DMS53 (cell line): ENCODE results near the gene KLHL25.

ENCODE experiments used
- DNase-seq: peaks from one replicate; lab custom pipeline; 2025; lab: John Stamatoyannopoulos, UW

The KLHL25 gene

DNA sequence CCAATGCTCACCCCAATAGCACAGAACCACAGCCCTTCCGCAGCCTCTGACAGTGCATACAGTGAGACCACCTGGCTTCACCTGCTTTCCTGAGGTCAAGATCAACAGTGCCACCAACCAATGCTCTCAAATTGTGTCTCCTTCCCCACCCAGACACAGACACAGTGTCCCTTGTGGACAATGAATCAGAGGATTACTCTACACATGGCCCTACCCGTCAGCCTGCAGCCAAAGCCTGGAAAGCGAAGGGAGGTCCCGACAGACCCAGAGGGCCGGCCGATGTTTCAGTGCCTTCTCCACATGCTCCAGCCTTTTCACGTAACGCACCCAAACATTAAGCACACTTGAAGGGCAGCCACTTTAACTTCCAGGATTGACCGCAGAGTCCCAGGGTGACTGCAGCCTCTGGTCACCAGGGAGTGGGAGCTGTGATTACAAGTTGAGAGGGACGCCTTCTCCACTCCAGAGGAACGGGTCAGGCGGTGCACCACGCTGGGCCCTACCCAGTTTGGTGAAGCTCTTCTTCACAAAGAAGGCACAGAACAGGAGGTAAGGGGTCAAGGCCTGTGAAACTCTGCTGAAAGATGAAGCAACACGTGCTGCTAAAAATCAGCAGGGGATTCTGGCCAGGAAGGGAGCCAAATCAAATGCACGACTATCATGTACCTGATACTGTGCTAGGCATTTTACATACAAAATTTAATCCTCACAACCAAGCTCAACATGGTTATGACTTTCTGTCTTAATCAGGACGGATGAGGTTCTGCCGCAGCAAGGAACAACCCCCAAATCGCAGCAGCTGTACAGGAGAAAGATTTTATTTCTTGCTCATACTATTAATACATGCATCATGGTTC, 17.2 kb downstream of the KLHL25 start:
- no peak for DNase-seq

DNA sequence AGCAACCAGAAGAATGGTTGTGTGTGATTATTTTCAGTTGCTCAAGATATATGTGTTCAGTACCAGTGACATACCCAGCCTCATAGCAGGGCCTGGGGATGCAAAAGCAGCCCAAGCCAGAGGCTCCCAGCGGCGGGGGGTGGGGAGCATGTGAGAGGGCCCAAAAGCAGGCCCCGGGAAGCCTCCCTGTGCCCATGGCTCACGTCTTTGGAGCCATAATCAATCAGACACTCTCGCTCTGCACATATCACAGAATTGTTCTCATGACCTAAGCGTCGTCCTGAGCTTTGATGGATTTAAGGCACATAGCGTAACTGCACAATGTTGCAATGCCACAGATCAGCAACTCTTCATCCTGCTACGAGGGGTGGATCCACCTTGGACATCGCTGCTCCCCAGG, 20.8 kb downstream of the KLHL25 start:
- no peak for DNase-seq

- DNase-seq, result no peak
These were observed 21.5 kb downstream of the KLHL25 start for GRCh38 chr15:85773249-85773648.

DNA sequence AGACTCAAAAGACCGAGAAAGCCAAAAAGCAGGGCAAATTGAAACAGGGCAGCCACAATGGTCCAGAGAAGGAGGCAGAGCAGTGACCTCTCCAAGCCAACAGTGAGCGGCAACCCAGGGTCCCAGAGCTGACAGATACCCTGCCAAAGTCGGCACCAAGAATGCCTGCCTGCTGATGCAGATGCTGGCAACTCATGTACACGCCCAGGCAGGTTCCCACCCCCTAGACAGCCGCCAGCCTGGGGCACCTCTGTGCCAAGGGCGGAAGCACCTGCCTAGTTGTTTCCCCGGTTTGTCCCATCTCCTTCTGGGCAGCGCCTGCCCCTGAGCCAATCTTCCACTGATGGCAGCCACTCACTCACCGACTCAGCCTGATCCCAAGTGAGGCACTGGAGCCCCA, 22.1 kb downstream of the KLHL25 start:
- no peak for DNase-seq

GRCh38 chr15:85771781-85772445, 22.8 kb downstream of the KLHL25 start:
- DNase-seq, result no peak

DNA sequence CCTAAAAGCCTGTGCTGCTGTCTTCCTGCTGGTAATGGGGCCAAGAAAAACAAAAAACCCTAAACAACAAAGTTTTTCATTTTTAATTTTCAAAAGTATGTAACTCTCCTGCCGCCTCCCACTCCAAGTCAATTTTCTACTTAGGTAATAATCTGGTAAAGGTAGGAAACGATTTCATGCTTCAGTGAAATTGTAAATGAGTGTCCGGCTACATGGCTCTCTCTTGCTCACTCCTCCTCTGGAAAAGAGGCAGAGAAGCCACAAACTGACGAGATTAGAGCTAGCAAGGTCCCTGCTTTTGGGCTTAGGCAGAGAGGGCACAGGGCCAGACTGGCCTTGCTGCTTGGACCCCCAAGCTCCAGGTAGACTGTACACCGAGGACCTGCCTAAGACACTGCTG, 23.5 kb downstream of the KLHL25 start:
- DNase-seq, result no peak

GRCh38 chr15:85770096-85771041, 24.4 kb downstream of the KLHL25 start:
- no peak for DNase-seq

DNA sequence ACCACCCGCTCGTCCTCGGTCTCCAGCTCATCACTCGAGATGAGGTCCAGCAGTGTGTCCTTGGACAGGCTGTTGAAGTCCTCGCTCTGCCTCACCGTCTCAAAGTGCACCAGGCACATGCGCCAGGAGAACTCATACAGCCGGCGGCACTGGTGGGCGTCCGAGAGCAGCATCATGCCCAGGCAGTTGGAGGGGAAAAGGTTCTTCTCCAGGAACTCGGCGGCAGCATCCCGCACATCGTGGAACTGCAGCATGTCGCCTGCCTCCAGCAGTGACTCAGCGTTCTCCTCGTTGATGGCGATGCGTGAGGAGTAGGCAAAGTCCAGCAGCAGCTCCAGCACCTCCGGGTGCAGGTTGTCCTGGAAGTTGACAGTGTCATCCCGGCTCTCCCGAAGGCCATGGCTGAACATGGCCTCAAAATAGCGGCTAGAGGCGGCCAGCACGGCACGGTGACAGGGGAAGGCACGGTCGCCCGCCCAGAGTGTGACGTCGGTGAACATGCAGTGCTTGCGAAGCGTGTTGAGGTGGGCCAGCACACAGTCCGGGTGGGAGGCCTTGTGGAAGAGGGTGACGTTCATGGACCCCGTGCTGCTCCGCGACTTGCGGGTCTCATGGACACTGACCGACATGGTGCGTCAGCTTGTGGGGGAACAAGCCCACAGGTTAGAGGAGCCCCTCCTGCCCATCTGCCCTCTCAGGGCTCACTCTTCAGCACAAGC, 25.4 kb downstream of the KLHL25 start:
- DNase-seq, result no peak

DNA sequence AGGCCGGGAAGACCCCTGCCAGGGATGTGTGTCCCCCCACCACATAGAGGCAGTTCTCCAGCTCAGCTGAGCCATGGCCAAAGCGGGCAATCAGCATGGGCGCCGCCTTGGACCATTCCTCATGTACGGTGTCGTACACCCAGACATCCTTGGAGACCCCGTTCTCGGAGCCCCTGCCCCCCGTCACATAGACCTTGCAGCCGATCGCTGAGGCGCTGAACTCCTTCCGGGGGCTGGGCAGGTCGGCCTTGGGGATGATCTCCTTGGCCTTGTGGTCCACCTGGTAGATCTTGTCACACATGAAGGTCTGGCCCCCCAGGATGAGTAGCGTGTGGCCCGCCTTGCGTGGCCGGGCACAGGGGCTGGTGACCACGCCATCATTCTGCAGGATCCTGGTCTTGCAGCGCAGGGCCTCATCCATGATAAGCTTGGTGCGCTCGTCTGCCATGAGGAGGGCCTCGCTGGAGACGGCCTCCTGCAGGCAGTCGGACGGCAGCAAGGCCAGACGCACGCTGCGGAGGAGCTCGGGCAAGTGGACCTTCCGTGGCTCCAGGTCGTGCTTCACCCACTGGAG, 26.0 kb downstream of the KLHL25 start:
- no peak for DNase-seq

DNA sequence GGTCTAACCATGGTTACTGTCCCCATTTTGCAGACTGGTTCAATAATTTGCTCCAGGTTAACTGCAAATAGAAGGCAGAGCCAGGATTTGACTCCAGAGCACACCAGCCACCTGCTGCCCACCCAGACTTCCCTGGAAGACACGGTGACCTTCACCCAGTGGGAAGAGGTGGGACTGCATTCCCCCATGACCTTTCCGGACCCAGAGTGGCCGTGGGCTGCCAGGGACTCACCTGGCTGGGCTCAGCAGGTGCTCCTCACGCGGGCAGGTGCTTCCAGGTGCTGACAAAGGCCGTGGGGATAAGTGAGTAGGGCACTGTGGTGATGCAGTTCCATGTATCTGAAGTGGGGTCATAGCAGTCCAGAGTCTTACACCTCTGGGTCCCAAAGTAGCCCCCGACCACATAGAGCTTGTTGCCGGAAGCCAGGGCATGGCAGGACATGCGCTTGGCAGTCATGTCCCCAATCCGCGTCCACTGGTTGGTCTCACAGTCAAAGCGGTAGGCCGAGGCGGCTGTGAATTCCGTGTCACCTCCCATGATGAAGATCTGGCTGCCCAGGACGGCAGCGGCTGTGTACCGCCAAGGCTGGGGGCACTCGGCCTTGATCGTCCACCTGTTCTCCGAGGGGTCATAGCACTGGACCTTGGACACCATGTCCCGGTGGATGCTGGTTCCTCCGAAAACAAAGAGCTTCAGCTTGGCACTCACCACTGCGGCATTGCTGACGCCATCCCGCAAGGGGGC, 26.8 kb downstream of the KLHL25 start:
- DNase-seq, result no peak

DNA sequence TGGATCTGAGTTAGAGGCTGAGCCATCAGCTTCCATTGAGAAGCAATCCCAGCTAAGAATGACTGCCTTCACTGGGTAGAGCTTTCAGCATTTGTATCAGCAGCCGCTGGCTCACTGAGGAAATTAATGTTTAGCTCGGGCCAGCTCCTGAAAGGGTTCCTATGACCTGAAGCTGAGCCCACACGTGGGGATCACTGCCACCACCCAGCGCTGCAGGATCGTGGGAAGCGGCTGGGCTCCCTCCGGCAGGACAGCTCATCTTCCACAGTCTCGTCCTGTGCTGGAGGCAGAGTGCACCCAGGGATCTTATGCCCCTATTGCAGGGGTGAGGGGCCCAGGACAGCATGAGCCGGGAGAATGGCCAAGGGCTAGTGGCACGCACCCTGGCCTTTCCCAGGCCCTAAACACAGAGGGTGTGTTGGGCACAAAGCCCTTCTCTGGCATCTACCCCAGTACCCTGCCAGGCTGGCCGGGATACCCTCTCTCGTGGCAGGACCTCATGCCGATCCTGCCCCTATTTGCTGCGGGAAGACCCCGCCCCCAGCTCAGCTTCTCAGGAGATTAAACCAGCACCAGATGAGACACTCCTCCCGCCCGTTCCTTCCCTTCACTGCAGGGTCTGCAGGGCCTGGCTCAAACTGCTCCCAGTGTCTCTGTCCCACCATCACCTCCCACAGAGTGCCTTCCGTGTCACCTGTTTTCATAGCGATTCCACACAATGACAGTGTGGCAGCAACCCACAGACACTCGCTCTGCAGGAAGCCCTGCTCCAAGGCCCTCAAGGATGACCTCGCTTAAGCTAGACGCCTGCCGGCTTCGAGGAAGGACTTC, 28.5 kb downstream of the KLHL25 start:
- no peak for DNase-seq

DNA sequence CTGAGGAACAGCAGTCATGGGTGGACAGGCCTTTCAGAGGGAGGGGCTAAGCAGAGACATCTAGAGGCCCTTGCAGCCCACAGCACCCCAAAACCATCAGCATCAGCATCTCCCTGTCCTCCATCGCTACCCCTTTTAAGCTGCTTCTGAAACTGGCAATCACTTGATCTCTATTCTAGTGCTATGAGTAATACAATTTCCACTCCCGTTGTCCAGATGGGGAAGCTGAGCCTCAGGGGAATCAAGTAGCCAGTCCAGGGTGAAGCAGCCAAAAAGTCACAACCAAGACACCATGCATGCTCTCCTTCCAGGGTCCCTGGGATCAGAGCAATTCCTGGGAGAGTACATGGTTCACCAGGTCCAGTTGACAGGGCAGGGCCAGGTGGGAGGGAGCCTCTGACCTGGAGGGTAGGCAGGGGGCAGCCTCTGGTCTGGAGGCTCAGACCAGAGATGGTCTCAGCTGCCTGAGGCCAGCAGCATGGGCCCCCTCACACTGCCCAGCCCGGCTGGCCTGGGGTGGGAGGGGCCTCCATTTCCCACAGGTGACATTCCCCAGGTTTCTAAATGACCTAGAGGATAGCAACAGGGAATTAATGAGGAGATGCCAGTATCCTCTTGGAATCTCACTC, 30.0 kb downstream of the KLHL25 start:
- no peak for DNase-seq

DNA sequence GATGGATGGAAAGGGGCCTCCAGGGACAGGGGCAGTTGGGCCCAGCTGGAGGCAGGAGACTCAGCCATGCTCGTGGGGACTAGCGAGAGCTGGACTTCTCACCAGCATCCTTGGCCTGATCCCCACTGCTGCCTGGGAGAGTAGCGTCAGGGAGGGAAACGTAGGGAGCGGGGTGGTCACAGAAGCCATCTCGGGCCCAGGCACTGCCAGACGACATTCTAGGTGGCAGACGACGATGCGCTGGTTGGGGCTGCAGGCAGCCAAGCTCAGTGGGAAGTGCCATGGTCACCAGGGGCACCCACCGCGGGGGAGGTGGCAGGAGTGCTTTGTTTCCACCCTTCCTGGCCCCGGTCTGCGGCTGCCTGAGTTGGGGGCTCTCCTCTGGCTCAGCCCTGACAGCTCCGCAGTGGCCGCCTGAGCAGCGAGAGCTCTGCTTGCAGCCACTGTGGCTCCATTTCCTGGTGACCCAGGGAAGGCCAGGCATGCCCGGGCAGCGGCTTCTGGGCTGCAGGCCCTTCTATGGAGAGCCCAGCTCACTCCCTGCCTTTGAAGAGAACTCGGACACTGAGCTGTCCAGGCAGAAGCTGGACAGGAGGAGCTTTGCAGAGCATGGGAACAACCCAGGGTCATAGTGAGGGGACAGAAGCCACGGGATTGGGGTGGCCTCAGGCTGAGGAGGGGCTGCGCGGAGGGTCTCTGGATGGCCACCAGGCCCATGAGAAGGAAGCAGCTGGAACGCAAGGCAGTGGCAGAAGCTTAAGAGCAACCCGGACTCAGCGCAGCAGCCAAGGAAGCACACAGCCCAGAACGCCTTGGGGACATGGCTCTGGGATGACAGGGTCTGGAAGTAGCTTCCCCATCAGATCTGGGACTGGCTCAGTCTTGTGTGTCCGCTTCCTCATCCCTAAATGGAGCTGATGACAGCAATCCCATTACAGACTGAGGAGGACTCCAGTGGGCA, 30.8 kb downstream of the KLHL25 start:
- no peak for DNase-seq

GRCh38 chr15:85763157-85763556, 31.6 kb downstream of the KLHL25 start:
- DNase-seq, result no peak

GRCh38 chr15:85762756-85763127, 32.0 kb downstream of the KLHL25 start:
- DNase-seq, result no peak

GRCh38 chr15:85762039-85762755, 32.5 kb downstream of the KLHL25 start:
- no peak for DNase-seq

DNA sequence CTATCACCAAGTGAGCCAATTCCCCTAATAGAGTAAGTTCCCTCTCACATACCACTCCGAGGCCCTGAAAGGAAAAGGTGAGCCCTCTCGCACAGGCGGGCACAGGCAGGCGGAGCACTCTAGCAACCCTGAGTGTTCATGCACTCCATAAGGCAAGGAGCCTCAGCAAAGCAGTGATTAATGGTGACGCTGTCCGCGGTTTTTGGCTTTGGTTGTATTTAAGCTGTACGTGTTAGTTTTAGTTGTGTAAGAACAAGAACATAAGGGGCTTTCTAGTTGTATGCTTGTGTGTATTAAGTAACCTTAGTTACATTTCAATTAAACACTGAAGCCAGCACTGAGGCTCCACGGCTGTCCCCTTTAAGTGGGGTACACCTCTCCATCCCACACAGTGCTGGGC, 33.1 kb downstream of the KLHL25 start:
- no peak for DNase-seq
